HEK293 (cell line): ENCODE measurements around the gene TMPRSS4.

Experiments used
- CTCF ChIP-seq: fragments of 450-650 bp; formaldehyde crosslinking; IDR thresholded peaks from 2 replicates; pipeline ENCODE4 v1.5.1; 2016; ENCODE audit warnings: missing biosample characterization, missing genetic modification characterization
- PBX3 ChIP-seq: sonication (generic); formaldehyde crosslinking; IDR thresholded peaks from 2 replicates; pipeline ENCODE4 v1.8.1; 2022; ENCODE audit warnings: mild to moderate bottlenecking, moderate library complexity, missing genetic modification reagents
- TCF7L2 ChIP-seq: IDR thresholded peaks from 2 replicates; pipeline ENCODE4 v1.6.1; 2011; ENCODE audit warnings: low read depth, mild to moderate bottlenecking, inconsistent platforms, low read length, moderate library complexity, borderline replicate concordance
- ZBTB21 ChIP-seq: fragments of 450-650 bp; formaldehyde crosslinking; IDR thresholded peaks from 2 replicates; pipeline ENCODE4 v1.5.1; 2017; ENCODE audit warnings: missing biosample characterization, missing genetic modification characterization
- ZFP37 ChIP-seq: fragments of 450-650 bp; formaldehyde crosslinking; IDR thresholded peaks from 2 replicates; pipeline ENCODE4 v1.5.1; 2016; ENCODE audit warnings: missing biosample characterization, missing genetic modification characterization
- ZNF2 ChIP-seq: fragments of 450-650 bp; formaldehyde crosslinking; IDR thresholded peaks from 2 replicates; pipeline ENCODE4 v1.5.1; 2016; ENCODE audit warnings: missing biosample characterization, missing genetic modification characterization
- ZNF610 ChIP-seq: fragments of 450-650 bp; formaldehyde crosslinking; IDR thresholded peaks from 2 replicates; pipeline ENCODE4 v1.5.1; 2016; ENCODE audit warnings: missing biosample characterization, missing genetic modification characterization, borderline replicate concordance
- ZNF776 ChIP-seq: fragments of 450-650 bp; formaldehyde crosslinking; IDR thresholded peaks from 2 replicates; pipeline ENCODE4 v1.5.0; 2017; ENCODE audit warnings: missing biosample characterization, missing genetic modification characterization, borderline replicate concordance

GRCh38 chr11:118117790-118118601 lies 41.1 kb downstream of the TMPRSS4 start:
- TF ChIP-seq ZFP37 (no peak), ZNF2 (tag by site-specific recombination) (no peak), CTCF (tag by site-specific recombination) (no peak), PBX3 (CRISPR knock-in tag) (no peak), ZBTB21 (no peak), TCF7L2 (no peak), ZNF610 (tag by site-specific recombination) (no peak), ZNF776 (no peak)
